SK-MEL-5 (cell line): ENCODE results near the gene IMPA2. TPM values are rescaled to one million over a fixed set of nuclear protein-coding genes. Genes with fewer than 3 reads are reported as not detected.
"Not testable (repeated sequence)": the region's sequence is repeated elsewhere in the genome, so short reads cannot be mapped to it uniquely, and the experiment has no call there.

Experiments used
- DNase-seq: peaks from one replicate; pipeline ENCODE4 v3.0.0-alpha.2; 2016; ENCODE audit warnings: low read depth, low spot score
- in situ Hi-C: cut with HindIII; loops from 2 replicates; pipeline ENCODE4 v1.10.0; 2016; ENCODE audit warnings: low sequenced_read_pairs, high pct_unique_total_duplicates, low pct_unique_long_range_greater_than_20kb
- total RNA-seq: library from RNA; depleted of rRNA; stranded (reverse); fragments of >200 nt; shearing (Covaris generic); gene quantifications from 2 replicates; pipeline ENCODE4 v1.2.3, GENCODE V29; 2014

The IMPA2 gene
- total RNA-seq, 1 experiment from 2014 or later: 15.1 TPM

DNA sequence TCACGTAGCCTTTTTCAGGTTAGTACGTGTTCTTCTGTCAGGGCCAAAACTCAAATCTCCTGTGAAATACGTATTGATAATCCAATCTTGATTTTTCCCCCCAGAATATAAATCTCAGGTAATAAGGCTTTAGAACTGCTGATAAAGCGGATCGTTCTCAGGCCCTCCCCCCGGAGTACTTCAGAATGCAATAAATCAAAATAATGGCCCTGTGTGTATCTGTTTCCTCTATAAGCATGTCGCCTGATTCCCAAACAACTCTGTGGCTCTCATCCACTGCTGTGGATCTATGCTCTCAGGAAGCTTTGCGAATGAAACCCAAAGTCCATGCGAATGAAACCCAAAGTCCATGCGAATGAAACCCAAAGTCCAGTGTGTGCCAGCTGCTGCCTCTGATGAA, 49.4 kb downstream of the IMPA2 start:
- in situ Hi-C loops: no loop called here

DNA sequence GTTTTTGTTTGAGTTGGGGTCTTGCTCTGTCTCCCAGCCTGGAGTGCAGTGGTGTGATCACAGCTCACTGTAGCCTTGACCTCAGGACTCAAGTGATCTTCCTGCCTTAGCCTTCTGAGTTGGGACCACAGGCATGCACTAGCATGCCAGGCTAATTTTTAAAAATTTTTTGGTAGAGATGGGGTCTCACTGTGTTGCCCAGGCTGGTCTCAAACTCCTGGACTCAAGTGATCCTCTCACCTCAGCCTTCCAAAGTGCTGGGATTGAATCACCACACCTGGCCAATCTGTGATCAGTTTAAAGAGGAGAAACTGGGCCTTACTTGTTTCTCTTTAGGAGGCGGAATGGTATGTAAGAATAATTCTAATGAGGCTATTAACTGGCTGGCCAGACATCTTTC, 49.9 kb downstream of the IMPA2 start:
- no peak for DNase-seq
- in situ Hi-C loops: no loop called here

More for the DNA sequence above, 49.4 kb downstream of the IMPA2 start:
- no peak for DNase-seq

DNA sequence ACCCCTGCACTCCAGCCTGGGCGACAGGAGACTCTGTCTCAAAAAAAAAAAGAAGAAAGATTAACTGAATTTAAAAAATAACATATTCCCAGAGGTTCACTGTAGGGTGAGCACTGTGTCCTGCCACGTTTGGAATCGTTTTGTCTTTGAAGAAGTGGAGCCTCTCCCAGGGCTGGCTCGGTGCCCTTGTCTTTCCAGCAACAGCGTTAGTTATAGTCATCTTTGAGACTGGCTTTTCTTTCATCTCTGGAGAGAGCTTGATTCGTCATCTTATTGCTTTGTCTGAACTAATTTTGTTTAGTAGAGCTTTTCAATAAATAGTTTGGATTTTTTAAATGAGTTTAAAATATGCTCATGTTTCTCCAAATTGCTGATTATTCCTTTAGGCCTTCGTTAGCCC, 50.5 kb downstream of the IMPA2 start:
- in situ Hi-C loops: no loop called here
- no peak for DNase-seq

DNA sequence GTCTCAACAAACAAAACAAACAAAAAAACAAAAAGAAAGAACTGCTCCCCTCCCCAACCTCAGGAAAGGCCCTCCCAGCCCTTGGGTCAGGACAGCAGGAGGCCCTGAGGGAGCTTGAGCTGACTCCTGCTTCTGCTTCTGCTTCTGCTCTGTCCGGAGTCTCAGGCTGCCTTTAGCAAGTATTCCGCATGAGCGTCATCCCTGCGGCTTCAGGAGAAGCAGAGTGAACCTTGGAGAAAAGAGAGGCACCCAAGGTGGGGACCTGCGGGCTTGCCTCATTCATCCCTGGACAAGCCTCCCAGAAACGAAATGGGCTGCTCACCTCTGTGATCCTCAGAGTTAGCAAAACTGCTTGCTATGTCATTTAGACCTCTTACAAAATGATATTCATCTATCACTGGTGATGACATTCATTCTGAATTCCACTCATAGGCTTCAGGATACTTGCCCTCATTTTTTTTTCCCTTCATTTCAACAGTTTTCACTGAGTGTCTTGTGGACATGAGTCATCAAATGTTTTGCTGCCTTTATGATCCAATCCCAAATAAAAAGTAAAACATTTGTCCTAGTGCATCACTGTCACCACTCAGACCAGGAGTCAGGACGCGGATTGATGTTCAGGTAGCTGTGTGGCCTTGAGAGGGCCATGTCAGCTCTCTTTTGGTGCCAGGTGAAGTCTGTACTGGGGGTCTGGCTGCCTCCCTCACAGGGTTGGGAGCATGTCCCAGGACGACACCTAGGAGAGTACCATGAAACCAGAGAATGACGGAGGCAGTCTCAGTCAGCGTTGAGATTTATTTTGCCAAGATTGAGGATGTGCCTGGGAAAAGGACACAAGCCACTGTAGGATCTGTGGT, 51.7 kb downstream of the IMPA2 start:
- DNase-seq: no peak
- in situ Hi-C loops: no loop called here

DNA sequence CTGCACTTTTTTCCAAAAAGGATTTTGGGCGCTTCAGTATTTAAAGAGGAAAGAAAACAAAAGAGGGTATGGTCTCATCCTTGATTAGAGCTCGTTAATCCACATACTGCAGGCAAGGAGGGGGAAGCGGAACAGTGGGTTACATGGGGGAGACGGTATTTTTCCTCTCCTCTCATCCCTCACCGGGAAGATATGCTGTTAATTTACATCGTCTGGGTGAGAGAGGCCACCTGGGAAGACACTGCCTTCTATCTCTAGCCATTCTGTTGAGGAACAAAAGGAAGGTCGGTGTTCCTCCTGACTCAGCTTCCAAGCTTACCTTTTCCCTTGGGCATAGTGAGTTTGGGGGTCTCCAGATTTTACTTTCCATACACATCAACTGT, 52.3 kb downstream of the IMPA2 start:
- in situ Hi-C loops: no loop called here
- no peak for DNase-seq

DNA sequence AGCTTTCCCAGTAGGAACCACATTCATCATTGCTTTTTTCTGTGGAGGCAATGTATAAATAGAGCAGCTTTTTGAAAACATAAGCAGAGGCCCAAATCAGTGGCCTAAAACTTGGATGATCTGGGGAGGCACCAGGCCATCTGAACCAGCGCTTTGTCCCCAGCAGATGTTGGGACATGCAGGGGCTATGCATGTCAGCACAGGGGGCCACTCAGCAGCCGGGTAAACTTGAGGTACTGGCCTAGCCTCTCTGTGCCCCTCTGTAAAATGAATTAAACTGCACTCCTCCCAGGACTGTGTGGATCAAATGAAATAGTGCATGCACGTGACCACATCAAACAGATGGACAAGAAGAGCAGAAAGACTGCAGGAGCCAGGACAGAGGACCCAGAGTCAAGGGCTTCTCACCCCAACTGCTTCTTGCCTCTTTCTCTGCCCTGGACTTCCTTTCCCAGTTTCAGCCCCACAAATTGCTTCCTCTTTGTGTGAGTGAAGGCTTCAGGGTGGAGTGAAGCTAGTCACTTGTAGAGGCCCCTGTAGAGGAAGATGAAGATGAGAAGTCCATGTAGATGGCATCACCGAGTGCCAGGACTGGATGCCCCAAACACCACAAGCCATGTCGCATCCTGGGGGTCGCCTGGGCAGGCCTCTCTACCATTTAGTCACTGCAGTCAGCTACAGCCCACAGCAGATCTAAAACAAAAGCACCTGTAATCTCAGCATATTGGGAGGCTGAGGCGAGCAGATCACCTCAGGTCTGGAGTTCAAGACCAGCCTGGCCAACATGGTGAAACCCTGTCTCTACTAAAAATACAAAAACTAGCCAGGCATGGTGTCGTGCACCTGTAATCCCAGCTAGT, 53.2 kb downstream of the IMPA2 start:
- in situ Hi-C loops: no loop called here
- DNase-seq: no peak

DNA sequence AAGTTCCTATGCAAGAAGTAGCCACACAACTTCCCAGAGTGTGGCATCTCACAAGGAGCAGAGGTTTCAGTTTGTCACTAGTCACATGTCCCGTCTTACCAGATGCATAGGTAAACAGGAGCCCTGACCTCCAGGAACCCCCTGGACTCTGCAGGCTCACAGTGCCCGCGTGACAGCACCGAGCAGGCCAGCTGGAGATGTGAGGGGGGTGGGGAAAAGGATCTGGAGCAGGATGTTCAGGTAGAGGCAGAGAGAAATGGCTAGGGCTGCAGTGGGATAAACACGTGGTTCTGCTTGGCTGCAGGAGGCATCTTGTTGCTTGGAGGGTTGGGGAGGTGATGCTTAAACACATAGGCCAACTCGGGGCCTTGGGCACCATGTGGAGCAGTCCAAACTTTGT, 54.2 kb downstream of the IMPA2 start:
- no peak for DNase-seq
- in situ Hi-C loops: no loop called here

DNA sequence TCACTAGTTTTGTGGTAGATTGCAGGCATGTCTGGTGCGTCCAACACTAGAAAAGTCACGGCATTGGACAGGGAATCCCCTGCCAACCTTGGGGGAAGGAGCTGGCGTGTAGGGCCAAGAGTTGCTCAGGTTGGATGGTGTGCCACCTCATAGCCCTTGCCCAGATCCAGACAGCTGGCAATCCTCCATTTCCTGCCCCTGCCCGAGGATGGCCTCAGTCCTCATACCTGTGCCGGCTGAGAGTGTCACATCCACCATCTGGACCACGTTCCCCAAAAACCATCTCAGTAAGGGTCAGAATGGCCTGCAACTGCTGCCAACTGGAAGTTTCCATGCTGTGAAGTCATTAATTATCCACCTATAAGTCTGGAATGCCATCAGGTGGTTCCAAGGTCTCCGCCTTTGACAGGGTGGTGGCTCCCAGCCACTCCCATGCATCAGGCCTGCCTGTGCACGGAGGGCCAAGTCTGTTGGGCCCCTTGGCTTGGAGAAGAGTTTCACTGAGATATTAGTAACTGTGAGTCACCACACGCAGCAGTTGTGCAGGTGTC, 55.0 kb downstream of the IMPA2 start:
- in situ Hi-C loops: no loop called here
- no peak for DNase-seq

DNA sequence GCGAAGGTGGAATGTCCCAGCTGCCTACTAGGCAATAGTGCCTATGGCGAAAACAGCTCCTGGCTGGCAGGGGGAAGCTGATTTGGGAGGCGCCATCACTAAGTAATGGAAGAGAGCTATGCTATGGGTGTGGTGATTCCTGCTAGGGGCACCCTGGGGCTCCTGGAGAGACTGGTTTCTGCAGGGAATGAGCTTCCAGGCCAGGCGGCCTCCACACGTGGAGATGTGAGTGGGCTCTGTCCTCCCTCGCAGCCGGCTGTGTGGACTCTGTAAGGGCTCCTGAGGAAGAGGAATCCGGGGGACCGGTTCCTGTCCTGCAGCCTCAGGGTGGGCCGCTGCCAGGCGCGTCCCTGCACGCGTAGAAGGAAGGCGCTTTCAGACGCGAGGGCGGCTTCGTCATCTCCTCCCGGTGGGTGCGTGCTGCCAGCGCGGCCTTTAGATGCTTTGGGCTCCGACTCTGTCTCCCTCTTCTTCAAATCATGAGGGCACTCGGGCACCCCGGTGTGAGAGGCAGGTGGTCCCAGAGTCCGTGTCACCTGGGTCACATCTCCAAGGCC, 56.9 kb downstream of the IMPA2 start:
- in situ Hi-C loops: no loop called here
- no peak for DNase-seq

DNA sequence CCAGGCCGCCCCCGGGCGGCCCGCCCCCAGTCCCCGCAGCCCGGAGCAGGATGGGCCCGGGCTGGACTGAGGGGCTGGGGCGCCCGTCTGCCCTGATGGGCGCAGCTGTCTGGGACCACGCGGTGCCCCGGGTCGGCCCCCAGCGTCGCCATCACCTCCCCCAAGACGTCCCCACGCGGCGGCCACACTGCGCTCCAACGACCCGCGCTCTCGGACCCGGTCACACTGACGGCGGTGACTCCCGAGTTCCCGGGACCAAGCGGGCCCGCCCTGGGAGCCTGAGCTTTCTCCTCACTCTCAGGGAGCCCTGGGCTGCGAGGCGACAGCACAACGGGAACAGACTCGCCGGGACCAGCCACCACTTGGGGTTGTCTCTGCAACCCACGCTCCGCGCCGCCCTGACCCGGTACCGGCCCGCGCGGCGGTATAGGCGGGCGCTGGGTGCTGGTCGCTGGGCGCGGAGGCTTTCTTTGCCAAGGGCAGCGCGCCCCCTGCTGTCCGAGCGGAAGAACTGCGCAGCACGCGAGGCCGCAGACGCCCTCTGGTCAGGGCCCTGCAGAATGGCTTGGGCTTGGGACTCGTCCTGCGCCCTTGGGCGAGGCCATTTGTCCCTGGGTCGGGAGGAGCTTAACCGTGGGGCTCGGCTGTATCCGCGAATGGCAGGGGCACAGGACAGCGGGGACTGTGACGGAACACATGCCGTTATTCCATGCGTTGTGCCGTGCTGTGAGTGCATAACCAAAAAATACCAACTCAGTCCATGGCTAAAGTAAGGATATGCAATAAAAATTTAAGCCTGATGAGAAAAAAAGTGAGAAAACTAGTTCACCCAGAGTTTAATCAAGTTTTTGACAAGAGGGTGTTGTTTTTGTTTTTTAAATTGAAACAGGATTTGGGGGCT, 57.6 kb downstream of the IMPA2 start:
- in situ Hi-C loops: no loop called here
- peak; percentile 67 for DNase-seq

DNA sequence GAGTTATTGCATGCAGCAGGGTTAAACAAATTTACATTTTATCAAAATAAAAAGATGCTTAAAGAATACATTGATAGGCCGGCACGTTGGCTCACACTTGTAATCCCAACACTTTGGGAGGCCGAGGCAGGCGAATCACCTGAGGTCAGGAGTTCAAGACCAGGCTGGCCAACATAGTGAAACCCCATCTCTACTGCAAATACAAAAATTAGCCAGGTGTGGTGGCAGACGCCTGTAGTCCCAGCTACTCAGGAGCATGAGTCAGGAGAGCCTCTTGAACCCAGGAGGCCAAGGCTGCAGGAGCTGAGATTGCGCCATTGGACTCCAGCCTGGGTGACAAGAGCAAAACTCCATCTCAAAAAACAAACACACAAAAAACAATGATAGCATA, 58.2 kb downstream of the IMPA2 start:
- DNase-seq, in situ Hi-C loops: not testable (repeated sequence)

DNA sequence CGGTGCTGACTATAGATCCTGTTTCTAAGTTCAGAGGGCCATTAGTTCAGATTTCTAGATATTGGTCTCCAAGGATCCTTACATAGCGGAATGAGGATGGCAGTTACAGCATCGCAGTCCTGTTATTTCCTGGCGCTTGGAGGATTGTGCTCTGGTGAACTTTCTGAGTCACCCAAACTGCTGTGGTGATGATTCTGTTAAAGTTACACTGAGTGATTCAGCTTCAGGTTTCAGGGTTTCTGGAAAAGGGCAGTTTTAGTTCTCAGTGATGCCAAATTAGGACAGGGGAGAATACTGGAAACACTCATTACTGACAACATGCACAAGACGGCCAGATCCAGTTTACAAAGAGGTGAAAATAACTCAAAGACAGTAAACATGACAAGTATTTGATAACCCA, 60.3 kb downstream of the IMPA2 start:
- in situ Hi-C loops: no loop called here
- DNase-seq: no peak

DNA sequence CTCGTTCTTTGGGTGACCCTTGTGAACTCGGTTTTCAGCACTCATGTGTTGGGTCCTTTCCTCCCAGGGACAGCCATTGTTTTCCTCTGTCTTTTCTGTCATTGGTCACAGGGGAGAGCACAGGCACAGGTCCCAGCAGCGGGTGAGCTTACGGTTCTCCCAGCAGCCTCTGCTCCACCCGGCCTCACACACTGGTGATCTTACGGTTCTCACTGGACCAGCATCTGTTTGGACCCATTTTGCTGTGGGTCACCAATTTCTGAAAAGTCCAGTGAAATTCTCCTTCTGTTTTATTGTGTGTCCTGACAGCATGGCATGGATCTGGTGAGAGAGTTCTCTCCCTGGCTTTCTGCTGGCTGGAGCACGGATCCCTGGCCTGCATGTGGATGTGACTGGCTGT, 62.5 kb downstream of the IMPA2 start:
- in situ Hi-C loops: no loop called here

DNA sequence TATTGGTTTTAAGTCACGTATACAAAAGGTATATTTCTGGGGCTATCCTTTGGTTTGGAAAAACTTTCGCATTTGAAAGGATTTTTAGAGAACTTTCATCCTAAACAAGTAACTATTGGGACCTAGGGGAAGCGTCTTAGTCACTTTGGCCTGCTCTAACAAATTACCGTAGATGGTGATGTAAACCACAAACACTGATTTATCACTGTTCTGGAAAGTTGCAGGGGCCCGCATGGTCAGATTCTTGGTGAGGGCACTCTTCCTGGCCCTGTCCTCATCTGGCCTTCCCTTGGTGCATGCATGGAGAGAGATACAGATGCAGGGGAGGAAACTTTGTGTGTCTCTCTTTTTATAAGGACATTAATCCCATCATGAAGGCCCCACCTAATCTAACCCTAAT, 63.3 kb downstream of the IMPA2 start:
- in situ Hi-C loops: no loop called here
- no peak for DNase-seq

More for the DNA sequence above, 62.5 kb downstream of the IMPA2 start:
- DNase-seq: no peak

DNA sequence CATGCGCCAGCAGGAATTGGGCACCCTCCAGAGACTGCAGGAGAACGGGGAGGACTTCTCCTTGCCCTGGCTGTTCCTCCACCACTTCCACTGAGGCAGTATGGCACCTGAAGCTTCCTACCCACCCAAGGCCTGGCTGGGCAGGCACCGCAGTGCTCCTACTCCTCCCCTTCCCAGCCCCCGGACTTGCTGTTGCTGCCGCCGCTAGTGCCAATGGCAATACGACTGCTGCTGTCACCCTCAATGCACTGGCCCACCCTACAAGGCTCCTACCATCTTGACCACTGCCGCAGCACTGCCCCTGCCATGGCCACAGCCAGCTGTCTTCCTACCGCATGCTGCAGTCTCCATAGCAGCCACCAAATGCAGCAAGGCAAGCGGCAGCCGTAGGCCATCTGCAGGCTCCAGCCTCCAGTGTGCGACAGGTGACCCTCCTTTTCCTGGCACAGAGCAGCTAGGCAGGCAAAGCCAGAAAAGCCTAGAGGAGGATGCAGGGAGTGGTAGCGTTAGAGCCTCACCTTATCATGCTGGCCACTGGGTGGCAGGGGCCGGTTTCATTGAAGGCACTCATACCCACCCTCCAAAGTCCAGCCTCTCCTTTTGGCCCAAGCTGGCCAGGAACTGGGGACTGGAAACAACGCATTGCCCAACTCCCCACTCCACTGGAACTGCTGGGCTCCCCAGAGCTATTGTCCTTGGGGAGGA, 64.9 kb downstream of the IMPA2 start:
- no peak for DNase-seq

DNA sequence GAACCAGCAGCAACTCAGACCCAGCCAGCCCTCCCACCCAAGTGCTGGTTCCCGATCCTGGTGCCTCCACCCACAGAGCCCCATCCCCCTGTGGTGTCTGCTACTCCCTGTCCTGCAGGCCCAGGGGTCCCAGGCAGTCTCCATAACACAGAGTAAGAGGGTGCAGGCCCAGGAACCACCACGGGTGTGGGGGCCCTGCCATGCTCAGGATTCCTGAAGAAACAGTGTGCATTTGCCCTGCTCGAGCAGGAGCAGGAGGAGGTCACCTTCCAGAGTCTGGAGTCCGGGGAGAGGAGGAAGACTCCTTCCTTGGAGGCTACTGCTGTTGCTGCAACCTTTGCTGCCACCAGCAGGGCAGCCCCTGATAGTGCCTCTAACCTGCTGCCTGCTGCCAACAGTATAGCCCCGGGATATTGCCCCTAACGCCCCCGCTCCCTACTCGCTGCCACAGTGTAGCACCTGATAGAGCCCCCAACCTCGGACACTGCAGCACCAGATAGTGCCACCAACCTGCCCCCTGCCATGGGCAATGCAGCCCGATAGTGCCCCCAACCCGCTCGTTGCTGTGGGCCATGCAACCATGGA, 65.5 kb downstream of the IMPA2 start:
- DNase-seq: peak; percentile 20

More for the DNA sequence above, 64.9 kb downstream of the IMPA2 start:
- in situ Hi-C loops: no loop called here

More for the DNA sequence above, 65.5 kb downstream of the IMPA2 start:
- in situ Hi-C loops: no loop called here
